Astrocyte (in vitro differentiated cells and primary cell): Measurements from ENCODE around the gene XPNPEP1. TPM values are rescaled to one million over a fixed set of nuclear protein-coding genes. Genes with fewer than 3 reads are reported as not detected.

Experiments used
- DNase-seq: peaks from one replicate; pipeline ENCODE4 v3.0.0-alpha.2; 2010; ENCODE audit warnings: low read depth
- FAIRE-seq: peaks from 2 replicates; lab custom pipeline; 2011; peaks lifted over from hg19 to GRCh38; lab: Jason Lieb, UNC
- H2AFZ ChIP-seq: 2 replicates; pipeline ENCODE4 v1.6.0; 2012; ENCODE audit warnings: low read depth, low read length, inconsistent platforms
- H3K27ac ChIP-seq: 2 replicates; pipeline ENCODE4 v1.5.1; 2011; ENCODE audit warnings: low read depth, low read length, inconsistent platforms
- H3K27me3 ChIP-seq: 2 replicates; pipeline ENCODE4 v1.6.0; 2011; ENCODE audit warnings: low read length, inconsistent platforms; ENCODE audit not compliant: insufficient read depth
- H3K36me3 ChIP-seq: 2 replicates; pipeline ENCODE4 v1.5.1; 2011; ENCODE audit warnings: low read length, inconsistent platforms; ENCODE audit not compliant: insufficient read depth
- H3K4me1 ChIP-seq: 2 replicates; pipeline ENCODE4 v1.5.1; 2011; ENCODE audit warnings: low read length, inconsistent platforms; ENCODE audit not compliant: insufficient read depth
- H3K4me2 ChIP-seq: 2 replicates; pipeline ENCODE4 v1.6.0; 2012; ENCODE audit warnings: low read length, inconsistent platforms
- H3K4me3 ChIP-seq: 2 replicates; pipeline ENCODE4 v1.5.1; 2011; ENCODE audit warnings: low read depth, mild to moderate bottlenecking, low read length, inconsistent platforms; ENCODE audit not compliant: insufficient read depth
- H3K79me2 ChIP-seq: 2 replicates; pipeline ENCODE4 v1.6.0; 2012; ENCODE audit warnings: mild to moderate bottlenecking, low read length, inconsistent platforms; ENCODE audit not compliant: insufficient read depth
- H3K9ac ChIP-seq: 2 replicates; pipeline ENCODE4 v1.6.0; 2012; ENCODE audit warnings: mild to moderate bottlenecking, low read length, inconsistent platforms
- H3K9me3 ChIP-seq: 2 replicates; pipeline ENCODE4 v1.5.1; 2012; ENCODE audit warnings: low read depth, mild to moderate bottlenecking, low read length, inconsistent platforms; ENCODE audit not compliant: insufficient read depth
- H4K20me1 ChIP-seq: 2 replicates; pipeline ENCODE4 v1.6.0; 2012; ENCODE audit warnings: low read length, inconsistent platforms; ENCODE audit not compliant: insufficient read depth
- H3K27ac Mint-ChIP-seq: one replicate; pipeline ENCODE4 v1.8.0; 2021; ENCODE audit warnings: mild to moderate bottlenecking, mixed read lengths; ENCODE audit not compliant: unreplicated experiment
- H3K27me3 Mint-ChIP-seq: one replicate; pipeline ENCODE4 v1.8.0; 2021; ENCODE audit warnings: low read depth, mixed read lengths; ENCODE audit not compliant: unreplicated experiment
- H3K36me3 Mint-ChIP-seq: one replicate; pipeline ENCODE4 v1.8.0; 2021; ENCODE audit warnings: low read depth, mixed read lengths; ENCODE audit not compliant: unreplicated experiment
- H3K4me1 Mint-ChIP-seq: one replicate; pipeline ENCODE4 v1.8.0; 2021; ENCODE audit warnings: low read depth, mixed read lengths; ENCODE audit not compliant: unreplicated experiment
- H3K4me3 Mint-ChIP-seq: one replicate; pipeline ENCODE4 v1.8.0; 2021; ENCODE audit warnings: mild to moderate bottlenecking, moderate library complexity, mixed read lengths; ENCODE audit not compliant: unreplicated experiment
- H3K9me3 Mint-ChIP-seq: one replicate; pipeline ENCODE4 v1.8.0; 2021; ENCODE audit warnings: mild to moderate bottlenecking, mixed read lengths; ENCODE audit not compliant: unreplicated experiment
- CTCF ChIP-seq: IDR thresholded peaks from 2 replicates; pipeline ENCODE4 v1.5.1; 2011; ENCODE audit warnings: low read depth, mild to moderate bottlenecking, inconsistent platforms, low read length, moderate library complexity; ENCODE audit not compliant: insufficient read depth
- EZH2 ChIP-seq: IDR thresholded peaks from 2 replicates; pipeline ENCODE4 v1.6.1; 2012; ENCODE audit warnings: mild to moderate bottlenecking, low read length, inconsistent platforms; ENCODE audit not compliant: insufficient read depth
- total RNA-seq: library from RNA; stranded (reverse); gene quantifications from 2 replicates; pipeline ENCODE4 v1.2.1, GENCODE V29; 2021

Gene XPNPEP1
- total RNA-seq, 1 donor from 2014 or later = 100 TPM

- Histone ChIP-seq H3K27ac (no peak overlapping the region), H3K9me3 (no peaks in the 10 kb centered on the region), H3K4me3 (no peak overlapping the region), H3K4me1 (no peaks in the 10 kb centered on the region), H3K4me2 (no peak overlapping the region), H3K79me2 (no peaks in the 10 kb centered on the region), H2AFZ (no peak overlapping the region), H3K27me3 (no peaks in the 10 kb centered on the region), H3K9ac (no peak overlapping the region), H3K36me3 (peaks cover 33% of the 10 kb centered on the region), H4K20me1 (peaks cover 3% of the 10 kb centered on the region)
- FAIRE-seq = no peak
- DNase-seq = no peak
- Mint-ChIP-seq H3K4me1 (no peaks in the 10 kb centered on the region), H3K9me3 (peaks cover 3% of the 10 kb centered on the region), H3K27ac (no peak overlapping the region), H3K4me3 (no peak overlapping the region), H3K36me3 (peaks cover 31% of the 10 kb centered on the region), H3K27me3 (no peaks in the 10 kb centered on the region)
- TF ChIP-seq CTCF = no peak
- TF ChIP-seq EZH2 = no peak
Measured at GRCh38 chr10:109863775-109864174, 59.5 kb downstream of the XPNPEP1 start.

- peaks cover 24% of the 10 kb centered on the region for H3K36me3 ChIP-seq
- TF ChIP-seq CTCF = no peak
- H4K20me1 ChIP-seq = peaks cover 3% of the 10 kb centered on the region
- H3K4me1 ChIP-seq = no peaks in the 10 kb centered on the region
- Mint-ChIP-seq H3K36me3 (peaks cover 27% of the 10 kb centered on the region), H3K27me3 (no peaks in the 10 kb centered on the region), H3K4me1 (no peaks in the 10 kb centered on the region), H3K9me3 (peaks cover 3% of the 10 kb centered on the region), H3K27ac (no peak overlapping the region), H3K4me3 (no peak overlapping the region)
- no peaks in the 10 kb centered on the region for H3K27me3 ChIP-seq
- FAIRE-seq = no peak
- H3K9ac ChIP-seq = no peak overlapping the region
- H2AFZ ChIP-seq = no peak overlapping the region
- no peak overlapping the region for H3K4me2 ChIP-seq
- H3K4me3 ChIP-seq = no peak overlapping the region
- no peak overlapping the region for H3K27ac ChIP-seq
- no peak for DNase-seq
- no peaks in the 10 kb centered on the region for H3K9me3 ChIP-seq
- no peaks in the 10 kb centered on the region for H3K79me2 ChIP-seq
Measured at GRCh38 chr10:109862738-109863137, 60.6 kb downstream of the XPNPEP1 start.

- Histone ChIP-seq H2AFZ (no peak overlapping the region), H4K20me1 (peaks cover 3% of the 10 kb centered on the region), H3K27me3 (no peaks in the 10 kb centered on the region), H3K36me3 (peaks cover 20% of the 10 kb centered on the region), H3K9me3 (no peaks in the 10 kb centered on the region), H3K79me2 (no peaks in the 10 kb centered on the region), H3K4me3 (no peak overlapping the region), H3K9ac (no peak overlapping the region), H3K4me1 (no peaks in the 10 kb centered on the region), H3K4me2 (no peak overlapping the region), H3K27ac (no peak overlapping the region)
- no peak for TF ChIP-seq CTCF
- no peak for TF ChIP-seq EZH2
- DNase-seq (no peak), FAIRE-seq (no peak)
- no peaks in the 10 kb centered on the region for H3K4me1 Mint-ChIP-seq
- H3K9me3 Mint-ChIP-seq = peaks cover 3% of the 10 kb centered on the region
- peaks cover 23% of the 10 kb centered on the region for H3K36me3 Mint-ChIP-seq
- no peak overlapping the region for H3K27ac Mint-ChIP-seq
- no peak overlapping the region for H3K4me3 Mint-ChIP-seq
- H3K27me3 Mint-ChIP-seq = no peaks in the 10 kb centered on the region
Measured at GRCh38 chr10:109862041-109862440, 61.3 kb downstream of the XPNPEP1 start.
